HEK293 (cell line): ENCODE data around the gene SLC6A16.

Experiments
- GLIS1 ChIP-seq: fragments of 450-650 bp; formaldehyde crosslinking; IDR thresholded peaks from 2 replicates; pipeline ENCODE4 v1.5.1; 2016; ENCODE audit warnings: missing biosample characterization, missing genetic modification characterization
- IKZF3 ChIP-seq: fragments of 450-650 bp; IDR thresholded peaks from 2 replicates; pipeline ENCODE4 v1.5.0; 2018; ENCODE audit warnings: missing biosample characterization, mild to moderate bottlenecking, missing genetic modification characterization, moderate library complexity
- KLF16 ChIP-seq: fragments of 450-650 bp; formaldehyde crosslinking; IDR thresholded peaks from 2 replicates; pipeline ENCODE4 v1.5.1; 2017; ENCODE audit warnings: missing biosample characterization, missing genetic modification characterization
- KLF8 ChIP-seq: fragments of 450-650 bp; formaldehyde crosslinking; IDR thresholded peaks from 2 replicates; pipeline ENCODE4 v1.5.1; 2016; ENCODE audit warnings: missing biosample characterization, missing genetic modification characterization
- MYNN ChIP-seq: fragments of 450-650 bp; formaldehyde crosslinking; IDR thresholded peaks from 2 replicates; pipeline ENCODE4 v1.5.1; 2016; ENCODE audit warnings: missing biosample characterization, missing genetic modification characterization, borderline replicate concordance
- PRDM1 ChIP-seq: fragments of 450-650 bp; formaldehyde crosslinking; IDR thresholded peaks from 2 replicates; pipeline ENCODE4; 2016; ENCODE audit warnings: missing biosample characterization, missing genetic modification characterization
- SP3 ChIP-seq: fragments of 450-650 bp; formaldehyde crosslinking; IDR thresholded peaks from 2 replicates; pipeline ENCODE4 v1.5.1; 2016; ENCODE audit warnings: missing biosample characterization, missing genetic modification characterization
- SP7 ChIP-seq: fragments of 450-650 bp; formaldehyde crosslinking; IDR thresholded peaks from 2 replicates; pipeline ENCODE4 v1.5.1; 2016; ENCODE audit warnings: missing biosample characterization, missing genetic modification characterization
- WT1 ChIP-seq: fragments of 450-650 bp; formaldehyde crosslinking; IDR thresholded peaks from 2 replicates; pipeline ENCODE4 v1.5.1; 2016; ENCODE audit warnings: missing biosample characterization, missing genetic modification characterization
- ZBTB20 ChIP-seq: fragments of 450-650 bp; formaldehyde crosslinking; IDR thresholded peaks from 2 replicates; pipeline ENCODE4 v1.5.1; 2016; ENCODE audit warnings: missing biosample characterization, missing genetic modification characterization
- ZNF214 ChIP-seq: fragments of 450-650 bp; formaldehyde crosslinking; IDR thresholded peaks from 2 replicates; pipeline ENCODE4 v1.5.1; 2017; ENCODE audit warnings: missing biosample characterization, mild to moderate bottlenecking, missing genetic modification characterization, borderline replicate concordance
- ZNF341 ChIP-seq: fragments of 450-650 bp; formaldehyde crosslinking; IDR thresholded peaks from 2 replicates; pipeline ENCODE4; 2016; ENCODE audit warnings: low read depth, missing biosample characterization, missing genetic modification characterization
- ZNF600 ChIP-seq: fragments of 450-650 bp; formaldehyde crosslinking; IDR thresholded peaks from 2 replicates; pipeline ENCODE4 v1.5.1; 2016; ENCODE audit warnings: missing biosample characterization, missing genetic modification characterization
- ZNF610 ChIP-seq: fragments of 450-650 bp; formaldehyde crosslinking; IDR thresholded peaks from 2 replicates; pipeline ENCODE4 v1.5.1; 2016; ENCODE audit warnings: missing biosample characterization, missing genetic modification characterization, borderline replicate concordance
- ZNF654 ChIP-seq: fragments of 450-650 bp; formaldehyde crosslinking; IDR thresholded peaks from 2 replicates; pipeline ENCODE4 v1.5.1; 2016; ENCODE audit warnings: low read depth, missing biosample characterization, missing genetic modification characterization
- ZXDB ChIP-seq: fragments of 450-650 bp; formaldehyde crosslinking; IDR thresholded peaks from 2 replicates; pipeline ENCODE4 v1.5.1; 2016; ENCODE audit warnings: missing biosample characterization, missing genetic modification characterization
- TF ChIP-seq, protein P1 (sequence below): fragments of 450-650 bp; formaldehyde crosslinking; IDR thresholded peaks from 2 replicates; pipeline ENCODE4 v1.5.1; 2016; ENCODE audit warnings: missing biosample characterization, missing genetic modification characterization, low read depth
- TF ChIP-seq, protein P2 (sequence below): fragments of 450-650 bp; formaldehyde crosslinking; IDR thresholded peaks from 2 replicates; pipeline ENCODE4 v1.5.1; 2016; ENCODE audit warnings: missing biosample characterization, missing genetic modification characterization
- TF ChIP-seq, protein P3 (sequence below): fragments of 450-650 bp; formaldehyde crosslinking; IDR thresholded peaks from 2 replicates; pipeline ENCODE4 v1.5.1; 2017; ENCODE audit warnings: missing biosample characterization, missing genetic modification characterization
- TF ChIP-seq, protein P4 (sequence below): fragments of 450-650 bp; formaldehyde crosslinking; IDR thresholded peaks from 2 replicates; pipeline ENCODE4 v1.5.1; 2016; ENCODE audit warnings: missing biosample characterization, missing genetic modification characterization
- TF ChIP-seq, protein P5 (sequence below): fragments of 450-650 bp; formaldehyde crosslinking; IDR thresholded peaks from 2 replicates; pipeline ENCODE4 v1.5.1; 2016; ENCODE audit warnings: missing biosample characterization, missing genetic modification characterization, low read depth

The SLC6A16 gene

DNA sequence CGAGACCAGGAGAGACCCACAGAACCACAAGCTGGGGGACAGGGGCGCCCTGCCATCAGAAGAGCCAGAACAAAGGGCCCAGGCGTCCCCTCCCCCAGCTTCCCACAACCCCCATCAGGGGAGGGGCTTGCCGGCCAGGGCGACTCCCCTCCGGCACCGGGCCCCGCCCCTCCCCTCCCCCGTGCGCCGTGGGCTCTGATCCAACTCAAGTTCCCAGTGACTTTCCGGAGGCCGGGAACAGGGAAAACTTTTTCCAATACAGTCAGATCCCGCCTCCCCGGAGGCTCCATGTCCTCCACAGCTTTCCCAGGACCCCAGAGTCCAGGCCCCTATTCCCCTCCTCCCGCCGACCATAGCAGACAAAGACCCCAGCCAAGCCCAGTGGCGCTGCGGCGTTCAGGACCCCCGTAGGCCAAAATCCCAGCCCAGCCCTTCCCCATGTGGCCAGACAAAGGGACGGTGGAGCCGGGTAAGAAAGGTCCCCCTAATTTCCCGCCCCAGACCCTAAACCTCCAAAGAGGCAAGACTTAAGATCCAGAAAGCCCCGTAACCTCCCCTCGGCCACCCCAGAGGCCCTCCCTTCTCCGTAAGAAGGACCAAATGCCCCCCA is 36.6 kb upstream of the SLC6A16 start (continued):
- TF ChIP-seq, protein P1, sequence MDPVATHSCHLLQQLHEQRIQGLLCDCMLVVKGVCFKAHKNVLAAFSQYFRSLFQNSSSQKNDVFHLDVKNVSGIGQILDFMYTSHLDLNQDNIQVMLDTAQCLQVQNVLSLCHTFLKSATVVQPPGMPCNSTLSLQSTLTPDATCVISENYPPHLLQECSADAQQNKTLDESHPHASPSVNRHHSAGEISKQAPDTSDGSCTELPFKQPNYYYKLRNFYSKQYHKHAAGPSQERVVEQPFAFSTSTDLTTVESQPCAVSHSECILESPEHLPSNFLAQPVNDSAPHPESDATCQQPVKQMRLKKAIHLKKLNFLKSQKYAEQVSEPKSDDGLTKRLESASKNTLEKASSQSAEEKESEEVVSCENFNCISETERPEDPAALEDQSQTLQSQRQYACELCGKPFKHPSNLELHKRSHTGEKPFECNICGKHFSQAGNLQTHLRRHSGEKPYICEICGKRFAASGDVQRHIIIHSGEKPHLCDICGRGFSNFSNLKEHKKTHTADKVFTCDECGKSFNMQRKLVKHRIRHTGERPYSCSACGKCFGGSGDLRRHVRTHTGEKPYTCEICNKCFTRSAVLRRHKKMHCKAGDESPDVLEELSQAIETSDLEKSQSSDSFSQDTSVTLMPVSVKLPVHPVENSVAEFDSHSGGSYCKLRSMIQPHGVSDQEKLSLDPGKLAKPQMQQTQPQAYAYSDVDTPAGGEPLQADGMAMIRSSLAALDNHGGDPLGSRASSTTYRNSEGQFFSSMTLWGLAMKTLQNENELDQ (tag by site-specific recombination): no peak
- TF ChIP-seq ZNF341 (tag by site-specific recombination): 0 out of 2 replicates have a peak, but pooled peaks have one; percentile 30
- peak; percentile 68; the same call in 1 of the 2 replicates for TF ChIP-seq ZBTB20
- 0 out of 2 replicates have a peak, but pooled peaks have one; percentile 19 for TF ChIP-seq KLF8 (tag by site-specific recombination)
- TF ChIP-seq PRDM1 (tag by site-specific recombination): peak; percentile 25; the same call in 1 of the 2 replicates
- no peak for TF ChIP-seq MYNN (tag by site-specific recombination)
- TF ChIP-seq IKZF3 (tag by site-specific recombination): peak; percentile 96
- 0 out of 2 replicates have a peak, but pooled peaks have one; percentile 29 for TF ChIP-seq ZNF610 (tag by site-specific recombination)
- TF ChIP-seq GLIS1: peak; percentile 15; the same call in 1 of the 2 replicates
- 0 out of 2 replicates have a peak, but pooled peaks have one; percentile 6 for TF ChIP-seq ZXDB (tag by site-specific recombination)
- peak; percentile 44; the same call in 1 of the 2 replicates for TF ChIP-seq KLF16 (tag by site-specific recombination)
- TF ChIP-seq, protein P2, sequence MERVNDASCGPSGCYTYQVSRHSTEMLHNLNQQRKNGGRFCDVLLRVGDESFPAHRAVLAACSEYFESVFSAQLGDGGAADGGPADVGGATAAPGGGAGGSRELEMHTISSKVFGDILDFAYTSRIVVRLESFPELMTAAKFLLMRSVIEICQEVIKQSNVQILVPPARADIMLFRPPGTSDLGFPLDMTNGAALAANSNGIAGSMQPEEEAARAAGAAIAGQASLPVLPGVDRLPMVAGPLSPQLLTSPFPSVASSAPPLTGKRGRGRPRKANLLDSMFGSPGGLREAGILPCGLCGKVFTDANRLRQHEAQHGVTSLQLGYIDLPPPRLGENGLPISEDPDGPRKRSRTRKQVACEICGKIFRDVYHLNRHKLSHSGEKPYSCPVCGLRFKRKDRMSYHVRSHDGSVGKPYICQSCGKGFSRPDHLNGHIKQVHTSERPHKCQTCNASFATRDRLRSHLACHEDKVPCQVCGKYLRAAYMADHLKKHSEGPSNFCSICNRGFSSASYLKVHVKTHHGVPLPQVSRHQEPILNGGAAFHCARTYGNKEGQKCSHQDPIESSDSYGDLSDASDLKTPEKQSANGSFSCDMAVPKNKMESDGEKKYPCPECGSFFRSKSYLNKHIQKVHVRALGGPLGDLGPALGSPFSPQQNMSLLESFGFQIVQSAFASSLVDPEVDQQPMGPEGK: peak; percentile 76
- no peak for TF ChIP-seq ZNF654 (tag by site-specific recombination)
- TF ChIP-seq SP7 (tag by site-specific recombination): no peak
- TF ChIP-seq ZNF600 (tag by site-specific recombination): peak; percentile 22
- TF ChIP-seq, protein P3, sequence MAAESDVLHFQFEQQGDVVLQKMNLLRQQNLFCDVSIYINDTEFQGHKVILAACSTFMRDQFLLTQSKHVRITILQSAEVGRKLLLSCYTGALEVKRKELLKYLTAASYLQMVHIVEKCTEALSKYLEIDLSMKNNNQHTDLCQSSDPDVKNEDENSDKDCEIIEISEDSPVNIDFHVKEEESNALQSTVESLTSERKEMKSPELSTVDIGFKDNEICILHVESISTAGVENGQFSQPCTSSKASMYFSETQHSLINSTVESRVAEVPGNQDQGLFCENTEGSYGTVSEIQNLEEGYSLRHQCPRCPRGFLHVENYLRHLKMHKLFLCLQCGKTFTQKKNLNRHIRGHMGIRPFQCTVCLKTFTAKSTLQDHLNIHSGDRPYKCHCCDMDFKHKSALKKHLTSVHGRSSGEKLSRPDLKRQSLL (tag by site-specific recombination): peak; percentile 88
- no peak for TF ChIP-seq ZNF214 (tag by site-specific recombination)
- TF ChIP-seq WT1: peak; percentile 52
- TF ChIP-seq, protein P4, sequence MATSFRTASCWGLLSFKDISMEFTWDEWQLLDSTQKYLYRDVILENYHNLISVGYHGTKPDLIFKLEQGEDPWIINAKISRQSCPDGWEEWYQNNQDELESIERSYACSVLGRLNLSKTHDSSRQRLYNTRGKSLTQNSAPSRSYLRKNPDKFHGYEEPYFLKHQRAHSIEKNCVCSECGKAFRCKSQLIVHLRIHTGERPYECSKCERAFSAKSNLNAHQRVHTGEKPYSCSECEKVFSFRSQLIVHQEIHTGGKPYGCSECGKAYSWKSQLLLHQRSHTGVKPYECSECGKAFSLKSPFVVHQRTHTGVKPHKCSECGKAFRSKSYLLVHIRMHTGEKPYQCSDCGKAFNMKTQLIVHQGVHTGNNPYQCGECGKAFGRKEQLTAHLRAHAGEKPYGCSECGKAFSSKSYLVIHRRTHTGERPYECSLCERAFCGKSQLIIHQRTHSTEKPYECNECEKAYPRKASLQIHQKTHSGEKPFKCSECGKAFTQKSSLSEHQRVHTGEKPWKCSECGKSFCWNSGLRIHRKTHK: no peak
- TF ChIP-seq, protein P5, sequence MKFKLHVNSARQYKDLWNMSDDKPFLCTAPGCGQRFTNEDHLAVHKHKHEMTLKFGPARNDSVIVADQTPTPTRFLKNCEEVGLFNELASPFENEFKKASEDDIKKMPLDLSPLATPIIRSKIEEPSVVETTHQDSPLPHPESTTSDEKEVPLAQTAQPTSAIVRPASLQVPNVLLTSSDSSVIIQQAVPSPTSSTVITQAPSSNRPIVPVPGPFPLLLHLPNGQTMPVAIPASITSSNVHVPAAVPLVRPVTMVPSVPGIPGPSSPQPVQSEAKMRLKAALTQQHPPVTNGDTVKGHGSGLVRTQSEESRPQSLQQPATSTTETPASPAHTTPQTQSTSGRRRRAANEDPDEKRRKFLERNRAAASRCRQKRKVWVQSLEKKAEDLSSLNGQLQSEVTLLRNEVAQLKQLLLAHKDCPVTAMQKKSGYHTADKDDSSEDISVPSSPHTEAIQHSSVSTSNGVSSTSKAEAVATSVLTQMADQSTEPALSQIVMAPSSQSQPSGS (tag by site-specific recombination): no peak
- peak; percentile 72 for TF ChIP-seq SP3 (tag by site-specific recombination)
- TF ChIP-seq, all 188 proteins: peak for 26
